CD14-positive monocyte (primary cell): ENCODE measurements around the gene NQO2. TPM values are rescaled to one million over a fixed set of nuclear protein-coding genes. Genes with fewer than 3 reads are reported as not detected.
"Not testable (repeated sequence)": the region's sequence is repeated elsewhere in the genome, so short reads cannot be mapped to it uniquely, and the experiment has no call there.

Experiments
- DNase-seq, 3 donors: peaks; one replicate each; pipeline ENCODE4 v3.0.0-alpha.2; 2011 to 2022
- H2AFZ ChIP-seq: 2 replicates; pipeline ENCODE4 v1.6.0; 2012; ENCODE audit warnings: mild to moderate bottlenecking, low read depth, low read length, inconsistent platforms; ENCODE audit not compliant: insufficient read depth, poor library complexity, severe bottlenecking
- H3K27ac ChIP-seq, 2 donors: 1 replicate in 1 of 2; 2 replicates in 1 of 2; pipeline ENCODE4 v1.5.1; 2012 to 2013; ENCODE audit warnings: low read length in 2 of 2, control low read depth in 1 of 2, inconsistent platforms in 1 of 2, low read depth in 1 of 2, mild to moderate bottlenecking in 1 of 2
- H3K27me3 ChIP-seq, 2 donors: one replicate each; pipeline versions ENCODE4 v1.6.0 to v1.6.1; 2011 to 2013; ENCODE audit warnings: low read length in 2 of 2; ENCODE audit not compliant: control insufficient read depth in 2 of 2, insufficient read depth in 2 of 2
- H3K36me3 ChIP-seq, 2 donors: replicated peaks in 1 of 2; 1 replicate in 1 of 2; 2 replicates in 1 of 2; pipeline versions ENCODE4 v1.5.1 to v1.6.1; 2012 to 2013; ENCODE audit warnings: low read length in 2 of 2, control low read depth in 1 of 2, inconsistent platforms in 1 of 2, mild to moderate bottlenecking in 1 of 2; ENCODE audit not compliant: insufficient read depth in 2 of 2, control insufficient read depth in 1 of 2
- H3K4me1 ChIP-seq, 2 donors: 1 replicate in 1 of 2; 2 replicates in 1 of 2; pipeline versions ENCODE4 v1.5.1 to v1.6.1; 2012 to 2013; ENCODE audit warnings: low read length in 2 of 2, control low read depth in 1 of 2, inconsistent platforms in 1 of 2, mild to moderate bottlenecking in 1 of 2, moderate library complexity in 1 of 2; ENCODE audit not compliant: insufficient read depth in 2 of 2, control insufficient read depth in 1 of 2
- H3K4me2 ChIP-seq: replicated peaks from 2 replicates; pipeline ENCODE3; 2012; ENCODE audit warnings: low read length, moderate library complexity, mild to moderate bottlenecking; ENCODE audit not compliant: poor library complexity, severe bottlenecking; ENCODE audit errors: extremely low read depth
- H3K4me3 ChIP-seq, 3 experiments: fragments of 200-600 bp in 1 of 3; sonication (generic) in 1 of 3; replicated peaks in 1 of 3; 1 replicate in 2 of 3; 2 replicates in 1 of 3; pipeline ENCODE4 v1.5.1; 2011 to 2013; ENCODE audit warnings: low read length in 3 of 3, mild to moderate bottlenecking in 3 of 3, control low read depth in 2 of 3, low read depth in 2 of 3, inconsistent platforms in 1 of 3, moderate library complexity in 1 of 3
- H3K79me2 ChIP-seq: 2 replicates; pipeline ENCODE4 v1.6.0; 2012; ENCODE audit warnings: mild to moderate bottlenecking, control low read depth, inconsistent platforms, low read length, moderate library complexity; ENCODE audit not compliant: insufficient read depth
- H3K9ac ChIP-seq: 2 replicates; pipeline ENCODE4 v1.6.0; 2017; ENCODE audit warnings: low read length, mild to moderate bottlenecking; ENCODE audit not compliant: insufficient read depth, poor library complexity, severe bottlenecking
- H3K9me3 ChIP-seq, 2 donors: replicated peaks in 1 of 2; 1 replicate in 1 of 2; 2 replicates in 1 of 2; pipeline versions ENCODE4 v1.5.1 to v1.6.1; 2012 to 2013; ENCODE audit warnings: low read length in 2 of 2, control low read depth in 1 of 2; ENCODE audit not compliant: control insufficient read depth in 1 of 2, insufficient read depth in 1 of 2
- H4K20me1 ChIP-seq: 2 replicates; pipeline ENCODE4 v1.6.0; 2012; ENCODE audit warnings: mild to moderate bottlenecking, low read length, control low read depth, moderate library complexity; ENCODE audit not compliant: insufficient read depth
- H3K27ac Mint-ChIP-seq, 7 donors: one replicate each; pipeline ENCODE4 v1.8.0; 2020; ENCODE audit warnings: mild to moderate bottlenecking in 7 of 7, mixed read lengths in 7 of 7, moderate library complexity in 6 of 7, inconsistent platforms in 2 of 7
- H3K27me3 Mint-ChIP-seq, 3 donors: one replicate each; pipeline ENCODE4 v1.8.0; 2021 to 2022; ENCODE audit warnings: low read depth in 3 of 3, mild to moderate bottlenecking in 3 of 3, mixed read lengths in 3 of 3, moderate library complexity in 3 of 3, inconsistent platforms in 1 of 3
- H3K36me3 Mint-ChIP-seq, 2 donors: one replicate each; pipeline ENCODE4 v1.8.0; 2020; ENCODE audit warnings: mixed read lengths in 2 of 2, inconsistent platforms in 1 of 2, mild to moderate bottlenecking in 1 of 2
- H3K4me1 Mint-ChIP-seq: one replicate; pipeline ENCODE4 v1.8.0; 2020; ENCODE audit warnings: mild to moderate bottlenecking, mixed read lengths
- H3K4me3 Mint-ChIP-seq, 2 donors: one replicate each; pipeline ENCODE4 v1.8.0; 2020; ENCODE audit warnings: mild to moderate bottlenecking in 2 of 2, mixed read lengths in 2 of 2, moderate library complexity in 1 of 2
- H3K9me3 Mint-ChIP-seq, 7 donors: one replicate each; pipeline ENCODE4 v1.8.0; 2020 to 2022; ENCODE audit warnings: mixed read lengths in 7 of 7, mild to moderate bottlenecking in 6 of 7, moderate library complexity in 6 of 7, inconsistent platforms in 2 of 7
- CTCF ChIP-seq: fragments of 200-600 bp; IDR thresholded peaks from one replicate; pipeline ENCODE4 v1.8.0; 2022; ENCODE audit warnings: antibody characterized with exemption, mild to moderate bottlenecking
- WGBS: methylation state at CpG from one replicate; pipeline ENCODE4 v1.1.5; 2013; ENCODE audit warnings: missing lambda C conversion rate; ENCODE audit not compliant: insufficient coverage; 5-methylcytosine and 5-hydroxymethylcytosine counted together
- intact Hi-C, 2 donors: fragments of 100-400 bp; cut with micrococcal nuclease; formaldehyde crosslinking; loops; one replicate each; pipeline versions ENCODE4 v1.15.0 to v1.15.1; 2023
- polyA plus RNA-seq, 3 donors: library from polyadenylated mRNA; depleted of rRNA in 1 of 3; unstranded in 2 of 3; stranded (reverse) in 1 of 3; fragments of 300-500 nt in 2 of 3; fragments of >200 nt in 1 of 3; fragmentation: Illumina TruSeq in 2 of 3; gene quantifications; 1 replicate in 2 of 3; 2 replicates in 1 of 3; pipeline ENCODE4 v1.2.3, GENCODE V29; 2012 to 2021

NQO2 gene
- polyA plus RNA-seq, 3 donors: 30.0 to 281 (median 146) TPM

GRCh38 chr6:2993755-2994317 is 5.9 kb upstream of the NQO2 start:
- no peak for DNase-seq
- H3K9me3 Mint-ChIP-seq: peaks cover 0 to 2% (median 0%) of the 10 kb centered on the region in 7 donors
- peaks cover 14 to 21% of the 10 kb centered on the region in 2 donors for H3K4me1 ChIP-seq
- no peak overlapping the region for H3K4me2 ChIP-seq
- H3K27ac Mint-ChIP-seq: peak overlapping the region in 1 of 7 donors; percentile 36
- peaks cover 18% of the 10 kb centered on the region for H3K4me1 Mint-ChIP-seq
- H2AFZ ChIP-seq: no peak overlapping the region
- no CpG with 5 or more reads among the region's 4 CpGs for WGBS
- no peaks in the 10 kb centered on the region for H3K9me3 ChIP-seq
- H3K4me3 ChIP-seq: no peak overlapping the region
- H3K27me3 ChIP-seq: no peaks in the 10 kb centered on the region
- no peak for TF ChIP-seq CTCF
- intact Hi-C loops: loop anchor here (10.0 kb wide), 1 partner anchor 261 kb away; the partner anchor contains the start of gene PSMG4 (in 2 of the 2)
- no peaks in the 10 kb centered on the region for H3K36me3 ChIP-seq
- no peak overlapping the region for H3K27ac ChIP-seq
- H3K4me3 Mint-ChIP-seq: no peak overlapping the region
- H4K20me1 ChIP-seq: no peaks in the 10 kb centered on the region
- peaks cover 3% of the 10 kb centered on the region in 2 donors for H3K36me3 Mint-ChIP-seq
- no peak overlapping the region for H3K9ac ChIP-seq
- H3K79me2 ChIP-seq: peaks cover 8% of the 10 kb centered on the region
- H3K27me3 Mint-ChIP-seq: peaks cover 0 to 10% (median 0%) of the 10 kb centered on the region in 3 donors

DNA sequence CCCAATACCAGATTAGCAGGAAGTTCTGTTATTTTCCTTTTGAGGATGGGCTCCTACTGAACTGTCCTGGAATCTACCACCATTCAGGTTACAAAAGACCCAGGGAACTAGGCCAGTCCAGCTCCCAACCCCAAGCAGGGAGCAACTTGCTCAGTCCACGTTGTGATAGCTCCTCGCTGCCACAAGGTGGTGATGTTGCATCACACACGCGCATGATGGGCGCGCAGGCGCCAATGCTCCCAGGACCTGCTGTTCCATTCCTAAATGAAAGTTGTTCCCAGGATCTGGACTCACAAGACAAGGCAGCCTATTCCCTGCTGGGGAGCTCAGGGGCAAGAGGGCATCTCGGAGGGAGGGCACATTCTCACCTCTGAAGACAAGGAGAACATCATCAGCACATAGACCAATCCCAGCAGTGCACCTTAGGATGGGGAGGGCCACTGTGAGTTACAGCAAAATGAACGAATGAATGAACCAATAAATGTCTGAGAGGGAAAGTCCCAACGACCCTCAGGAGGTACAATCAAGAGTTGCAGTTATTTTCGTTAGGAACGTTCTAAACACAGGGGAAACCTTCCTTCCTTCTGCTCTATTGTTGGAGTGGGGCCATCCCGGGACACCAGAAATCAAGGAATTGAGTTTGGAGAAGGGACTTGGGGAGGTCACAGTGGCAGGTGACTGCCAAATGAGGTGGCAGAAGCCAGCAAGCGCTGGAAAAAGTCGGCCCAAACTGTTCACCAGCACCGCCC is 1.3 kb upstream of the NQO2 start:
- Histone ChIP-seq H2AFZ (peak overlapping the region; percentile 58), H3K4me2 (peak overlapping the region; percentile 91), H3K27ac (peak overlapping the region; percentile 73 to 79), H3K4me1 (peaks cover 35 to 40% of the 10 kb centered on the region in 2 donors), H3K4me3 (peak overlapping the region; percentile 42 to 95 (median 60)), H3K79me2 (peaks cover 20% of the 10 kb centered on the region)
- H3K27me3 Mint-ChIP-seq, H3K9ac ChIP-seq, H3K9me3 Mint-ChIP-seq, H3K27me3 ChIP-seq, H3K36me3 ChIP-seq, H3K9me3 ChIP-seq, H4K20me1 ChIP-seq: not testable (repeated sequence)
- TF ChIP-seq CTCF: peak; percentile 76
- Mint-ChIP-seq H3K4me1 (peaks cover 32% of the 10 kb centered on the region), H3K36me3 (peaks cover 10 to 16% of the 10 kb centered on the region in 2 donors), H3K4me3 (peak overlapping the region; percentile 81 to 87), H3K27ac (peak overlapping the region in 6 of 7 donors; percentile 57 to 93 (median 91))
- intact Hi-C loops: loop anchor here (2.0 to 10.0 kb wide), 3 partner anchors 54 to 256 kb away; partner anchors contain the start of gene PSMG4 (in 2 of the 2)
- peak in 1 of 3 donors; percentile 13 for DNase-seq
- 0% methylated on average over 2 of the region's 16 CpGs for WGBS
